GM23338 (cell line): ENCODE data around the gene STK36. TPM values are rescaled to one million over a fixed set of nuclear protein-coding genes. Genes with fewer than 3 reads are reported as not detected.

Source experiments
- ATAC-seq: fragments of 200-7000 bp; cut with Tn5 transposase; 3 replicates; pipeline ENCODE4 v1.9.1; 2020
- DNase-seq: peaks from one replicate; pipeline ENCODE4 v3.0.0-alpha.2; 2015; ENCODE audit warnings: low spot score
- H2AFZ ChIP-seq: fragments of 200-600 bp; sonication (generic); 2 replicates; pipeline ENCODE4 v1.8.0; 2016; ENCODE audit warnings: antibody characterized with exemption, mild to moderate bottlenecking, moderate library complexity
- H3F3A ChIP-seq: fragments of 200-600 bp; sonication (generic); replicated peaks from 2 replicates; pipeline ENCODE4 v1.8.0; 2017; ENCODE audit warnings: antibody characterized with exemption, mixed run types, low read depth
- H3K27ac ChIP-seq: fragments of 200-600 bp; sonication (generic); 2 replicates; pipeline ENCODE4 v1.6.1; 2016; ENCODE audit warnings: low read depth
- H3K27me3 ChIP-seq: fragments of 200-600 bp; sonication (generic); 2 replicates; pipeline ENCODE4 v1.8.0; 2016; ENCODE audit warnings: mild to moderate bottlenecking, mixed run types, moderate library complexity; ENCODE audit not compliant: insufficient read depth
- H3K36me3 ChIP-seq: fragments of 200-600 bp; sonication (generic); 2 replicates; pipeline ENCODE4 v1.8.0; 2016; ENCODE audit warnings: mild to moderate bottlenecking; ENCODE audit not compliant: insufficient read depth
- H3K4me1 ChIP-seq: fragments of 200-600 bp; sonication (generic); 2 replicates; pipeline ENCODE4 v1.8.0; 2016; ENCODE audit warnings: mild to moderate bottlenecking, moderate library complexity; ENCODE audit not compliant: insufficient read depth
- H3K4me2 ChIP-seq: fragments of 200-600 bp; sonication (generic); 2 replicates; pipeline ENCODE4 v1.7.1; 2017; ENCODE audit warnings: mixed run types
- H3K4me3 ChIP-seq: fragments of 200-600 bp; sonication (generic); 2 replicates; pipeline ENCODE4 v1.6.1; 2016; ENCODE audit warnings: mixed run types
- H3K79me2 ChIP-seq: fragments of 200-600 bp; sonication (generic); replicated peaks from 2 replicates; pipeline ENCODE4 v1.8.0; 2017; ENCODE audit warnings: mild to moderate bottlenecking; ENCODE audit not compliant: insufficient read depth
- H3K9me2 ChIP-seq: fragments of 200-600 bp; sonication (generic); 2 replicates; pipeline ENCODE4 v1.8.0; 2017; ENCODE audit not compliant: insufficient read depth
- H4K20me1 ChIP-seq: fragments of 200-600 bp; sonication (generic); replicated peaks from 2 replicates; pipeline ENCODE4 v1.8.0; 2017; ENCODE audit warnings: mild to moderate bottlenecking; ENCODE audit not compliant: insufficient read depth
- H3K27ac Mint-ChIP-seq: 2 replicates; pipeline ENCODE4 v1.8.0; 2020; ENCODE audit warnings: inconsistent platforms, mild to moderate bottlenecking, moderate library complexity, mixed read lengths
- H3K27me3 Mint-ChIP-seq: 3 replicates; pipeline ENCODE4 v1.8.0; 2022; ENCODE audit warnings: low read depth, mild to moderate bottlenecking, moderate library complexity, mixed read lengths, inconsistent platforms; ENCODE audit not compliant: insufficient read depth, poor library complexity
- H3K36me3 Mint-ChIP-seq: 3 replicates; pipeline ENCODE4 v1.8.0; 2021; ENCODE audit warnings: low read depth, mild to moderate bottlenecking, inconsistent platforms, moderate library complexity, mixed read lengths
- H3K4me1 Mint-ChIP-seq: 3 replicates; pipeline ENCODE4 v1.8.0; 2020; ENCODE audit warnings: mild to moderate bottlenecking, inconsistent platforms, mixed read lengths
- H3K4me3 Mint-ChIP-seq: 3 replicates; pipeline ENCODE4 v1.8.0; 2021; ENCODE audit warnings: moderate library complexity, mild to moderate bottlenecking, inconsistent platforms, mixed read lengths
- H3K9me3 Mint-ChIP-seq: 3 replicates; pipeline ENCODE4 v1.8.0; 2020; ENCODE audit warnings: moderate library complexity, mild to moderate bottlenecking, inconsistent platforms, mixed read lengths
- CREB1 ChIP-seq: fragments of 250-450 bp; sonication (Bioruptor Pico); IDR thresholded peaks from 2 replicates; pipeline ENCODE4 v1.5.0; 2020; ENCODE audit warnings: low read depth, mild to moderate bottlenecking, moderate library complexity
- EZH2 ChIP-seq: fragments of 200-600 bp; sonication (generic); IDR thresholded peaks from one replicate; pipeline ENCODE4 v1.8.0; 2017; ENCODE audit warnings: antibody characterized with exemption, mild to moderate bottlenecking, low read depth; ENCODE audit not compliant: unreplicated experiment
- EZH2phosphoT487 ChIP-seq: fragments of 200-600 bp; sonication (generic); IDR thresholded peaks from one replicate; pipeline ENCODE4 v1.8.1; 2018; ENCODE audit warnings: antibody characterized with exemption; ENCODE audit not compliant: unreplicated experiment
- JUNB ChIP-seq: IDR thresholded peaks from one replicate; pipeline ENCODE4 v1.6.1; 2016; ENCODE audit warnings: antibody characterized with exemption; ENCODE audit not compliant: unreplicated experiment
- NANOG ChIP-seq: IDR thresholded peaks from 2 replicates; pipeline ENCODE4 v1.6.1; 2016; ENCODE audit warnings: antibody characterized with exemption, borderline replicate concordance
- POLR2AphosphoS5 ChIP-seq: IDR thresholded peaks from 2 replicates; pipeline ENCODE4 v1.6.1; 2016; ENCODE audit warnings: antibody characterized with exemption, low read depth
- STAT1 ChIP-seq: IDR thresholded peaks from one replicate; pipeline ENCODE4 v1.6.1; 2016; ENCODE audit warnings: antibody characterized with exemption; ENCODE audit not compliant: unreplicated experiment
- ZNF114 ChIP-seq: fragments of 250-450 bp; sonication (Bioruptor Pico); IDR thresholded peaks from 2 replicates; pipeline ENCODE4 v1.5.0; 2020; ENCODE audit warnings: mild to moderate bottlenecking, moderate library complexity
- ZNF331 ChIP-seq: fragments of 250-450 bp; sonication (Bioruptor Pico); IDR thresholded peaks from 2 replicates; pipeline ENCODE4 v1.5.0; 2020; ENCODE audit warnings: low read depth, mild to moderate bottlenecking, moderate library complexity
- polyA plus RNA-seq: library from polyadenylated mRNA; unstranded; fragments of >200 nt; fragmentation: Nextera tagmentation; extraction: Ambion mirVana; gene quantifications from 2 replicates; pipeline ENCODE4 v1.2.1, GENCODE V29; 2016
- total RNA-seq: library from RNA; depleted of rRNA; stranded (reverse); fragments of >200 nt; shearing (Covaris generic); gene quantifications from 2 replicates; pipeline ENCODE4 v1.2.3, GENCODE V29; 2014
- TF ChIP-seq, protein P1 (sequence below), 2 experiments: fragments of 200-600 bp in 1 of 2; sonication (generic) in 1 of 2; conservative IDR thresholded peaks; 2 replicates each; pipeline versions ENCODE4 v1.5.1 to v1.6.1; 2016 to 2017; ENCODE audit warnings: antibody characterized with exemption in 2 of 2, low read depth in 2 of 2, mild to moderate bottlenecking in 2 of 2, moderate library complexity in 1 of 2
- TF ChIP-seq, protein P2 (sequence below): IDR thresholded peaks from 2 replicates; pipeline ENCODE4 v1.6.1; 2016; ENCODE audit warnings: antibody characterized with exemption
- TF ChIP-seq, protein P3 (sequence below): IDR thresholded peaks from one replicate; pipeline ENCODE4 v1.6.1; 2018; ENCODE audit warnings: antibody characterized with exemption; ENCODE audit not compliant: unreplicated experiment
- TF ChIP-seq, protein P4 (sequence below): fragments of 250-450 bp; sonication (Bioruptor Pico); IDR thresholded peaks from 2 replicates; pipeline ENCODE4 v1.5.0; 2020; ENCODE audit warnings: mild to moderate bottlenecking, moderate library complexity

Gene STK36
- total and polyA plus RNA-seq, 2 experiments from 2014 or later, result 21.2 to 26.3 TPM

DNA sequence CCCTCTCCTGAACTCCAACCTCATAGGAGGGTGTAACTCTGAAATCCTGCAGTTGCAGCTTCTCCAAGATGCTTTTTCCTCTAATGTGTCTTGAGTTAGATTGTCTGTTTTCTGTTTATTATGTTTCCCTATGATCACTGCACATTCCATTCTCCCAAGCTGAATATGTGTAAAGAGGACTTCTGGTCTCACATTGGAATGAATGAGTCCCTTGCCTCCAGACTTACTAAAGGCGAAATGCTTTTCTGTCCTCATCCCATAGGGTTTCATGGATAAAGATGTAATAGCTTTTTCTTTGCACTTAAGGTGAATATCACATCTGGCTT lies 74.5 kb downstream of the STK36 start:
- Histone ChIP-seq H3K36me3 (peaks cover 40% of the 10 kb centered on the region), H3K9me2 (no peaks in the 10 kb centered on the region), H3F3A (no peaks in the 10 kb centered on the region), H3K27me3 (no peaks in the 10 kb centered on the region), H3K79me2 (no peaks in the 10 kb centered on the region), H3K27ac (no peak overlapping the region), H3K4me2 (no peak overlapping the region), H4K20me1 (peaks cover 13% of the 10 kb centered on the region), H3K4me3 (no peak overlapping the region), H2AFZ (no peak overlapping the region), H3K4me1 (no peaks in the 10 kb centered on the region)
- Mint-ChIP-seq H3K9me3 (no peaks in the 10 kb centered on the region), H3K36me3 (peaks cover 78% of the 10 kb centered on the region), H3K27ac (no peak overlapping the region), H3K27me3 (no peaks in the 10 kb centered on the region), H3K4me3 (no peak overlapping the region), H3K4me1 (peaks cover 4% of the 10 kb centered on the region; the same call in 1 of the 3 replicates)
- DNase-seq (no peak), ATAC-seq (no peak)
- TF ChIP-seq, protein P1, sequence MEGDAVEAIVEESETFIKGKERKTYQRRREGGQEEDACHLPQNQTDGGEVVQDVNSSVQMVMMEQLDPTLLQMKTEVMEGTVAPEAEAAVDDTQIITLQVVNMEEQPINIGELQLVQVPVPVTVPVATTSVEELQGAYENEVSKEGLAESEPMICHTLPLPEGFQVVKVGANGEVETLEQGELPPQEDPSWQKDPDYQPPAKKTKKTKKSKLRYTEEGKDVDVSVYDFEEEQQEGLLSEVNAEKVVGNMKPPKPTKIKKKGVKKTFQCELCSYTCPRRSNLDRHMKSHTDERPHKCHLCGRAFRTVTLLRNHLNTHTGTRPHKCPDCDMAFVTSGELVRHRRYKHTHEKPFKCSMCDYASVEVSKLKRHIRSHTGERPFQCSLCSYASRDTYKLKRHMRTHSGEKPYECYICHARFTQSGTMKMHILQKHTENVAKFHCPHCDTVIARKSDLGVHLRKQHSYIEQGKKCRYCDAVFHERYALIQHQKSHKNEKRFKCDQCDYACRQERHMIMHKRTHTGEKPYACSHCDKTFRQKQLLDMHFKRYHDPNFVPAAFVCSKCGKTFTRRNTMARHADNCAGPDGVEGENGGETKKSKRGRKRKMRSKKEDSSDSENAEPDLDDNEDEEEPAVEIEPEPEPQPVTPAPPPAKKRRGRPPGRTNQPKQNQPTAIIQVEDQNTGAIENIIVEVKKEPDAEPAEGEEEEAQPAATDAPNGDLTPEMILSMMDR (conservative IDR thresholded peaks at IDR 0.05; ENCODE audit: low read depth in 2 of 2), result no peak
- TF ChIP-seq, protein P2, sequence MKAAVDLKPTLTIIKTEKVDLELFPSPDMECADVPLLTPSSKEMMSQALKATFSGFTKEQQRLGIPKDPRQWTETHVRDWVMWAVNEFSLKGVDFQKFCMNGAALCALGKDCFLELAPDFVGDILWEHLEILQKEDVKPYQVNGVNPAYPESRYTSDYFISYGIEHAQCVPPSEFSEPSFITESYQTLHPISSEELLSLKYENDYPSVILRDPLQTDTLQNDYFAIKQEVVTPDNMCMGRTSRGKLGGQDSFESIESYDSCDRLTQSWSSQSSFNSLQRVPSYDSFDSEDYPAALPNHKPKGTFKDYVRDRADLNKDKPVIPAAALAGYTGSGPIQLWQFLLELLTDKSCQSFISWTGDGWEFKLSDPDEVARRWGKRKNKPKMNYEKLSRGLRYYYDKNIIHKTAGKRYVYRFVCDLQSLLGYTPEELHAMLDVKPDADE, result no peak
- TF ChIP-seq CREB1 (CRISPR knock-in tag), result no peak
- no peak for TF ChIP-seq JUNB
- no peak for TF ChIP-seq ZNF114
- TF ChIP-seq EZH2phosphoT487, result no peak
- no peak for TF ChIP-seq NANOG
- TF ChIP-seq, protein P3, sequence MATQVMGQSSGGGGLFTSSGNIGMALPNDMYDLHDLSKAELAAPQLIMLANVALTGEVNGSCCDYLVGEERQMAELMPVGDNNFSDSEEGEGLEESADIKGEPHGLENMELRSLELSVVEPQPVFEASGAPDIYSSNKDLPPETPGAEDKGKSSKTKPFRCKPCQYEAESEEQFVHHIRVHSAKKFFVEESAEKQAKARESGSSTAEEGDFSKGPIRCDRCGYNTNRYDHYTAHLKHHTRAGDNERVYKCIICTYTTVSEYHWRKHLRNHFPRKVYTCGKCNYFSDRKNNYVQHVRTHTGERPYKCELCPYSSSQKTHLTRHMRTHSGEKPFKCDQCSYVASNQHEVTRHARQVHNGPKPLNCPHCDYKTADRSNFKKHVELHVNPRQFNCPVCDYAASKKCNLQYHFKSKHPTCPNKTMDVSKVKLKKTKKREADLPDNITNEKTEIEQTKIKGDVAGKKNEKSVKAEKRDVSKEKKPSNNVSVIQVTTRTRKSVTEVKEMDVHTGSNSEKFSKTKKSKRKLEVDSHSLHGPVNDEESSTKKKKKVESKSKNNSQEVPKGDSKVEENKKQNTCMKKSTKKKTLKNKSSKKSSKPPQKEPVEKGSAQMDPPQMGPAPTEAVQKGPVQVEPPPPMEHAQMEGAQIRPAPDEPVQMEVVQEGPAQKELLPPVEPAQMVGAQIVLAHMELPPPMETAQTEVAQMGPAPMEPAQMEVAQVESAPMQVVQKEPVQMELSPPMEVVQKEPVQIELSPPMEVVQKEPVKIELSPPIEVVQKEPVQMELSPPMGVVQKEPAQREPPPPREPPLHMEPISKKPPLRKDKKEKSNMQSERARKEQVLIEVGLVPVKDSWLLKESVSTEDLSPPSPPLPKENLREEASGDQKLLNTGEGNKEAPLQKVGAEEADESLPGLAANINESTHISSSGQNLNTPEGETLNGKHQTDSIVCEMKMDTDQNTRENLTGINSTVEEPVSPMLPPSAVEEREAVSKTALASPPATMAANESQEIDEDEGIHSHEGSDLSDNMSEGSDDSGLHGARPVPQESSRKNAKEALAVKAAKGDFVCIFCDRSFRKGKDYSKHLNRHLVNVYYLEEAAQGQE, result no peak
- TF ChIP-seq POLR2AphosphoS5, result no peak
- TF ChIP-seq, protein P4, sequence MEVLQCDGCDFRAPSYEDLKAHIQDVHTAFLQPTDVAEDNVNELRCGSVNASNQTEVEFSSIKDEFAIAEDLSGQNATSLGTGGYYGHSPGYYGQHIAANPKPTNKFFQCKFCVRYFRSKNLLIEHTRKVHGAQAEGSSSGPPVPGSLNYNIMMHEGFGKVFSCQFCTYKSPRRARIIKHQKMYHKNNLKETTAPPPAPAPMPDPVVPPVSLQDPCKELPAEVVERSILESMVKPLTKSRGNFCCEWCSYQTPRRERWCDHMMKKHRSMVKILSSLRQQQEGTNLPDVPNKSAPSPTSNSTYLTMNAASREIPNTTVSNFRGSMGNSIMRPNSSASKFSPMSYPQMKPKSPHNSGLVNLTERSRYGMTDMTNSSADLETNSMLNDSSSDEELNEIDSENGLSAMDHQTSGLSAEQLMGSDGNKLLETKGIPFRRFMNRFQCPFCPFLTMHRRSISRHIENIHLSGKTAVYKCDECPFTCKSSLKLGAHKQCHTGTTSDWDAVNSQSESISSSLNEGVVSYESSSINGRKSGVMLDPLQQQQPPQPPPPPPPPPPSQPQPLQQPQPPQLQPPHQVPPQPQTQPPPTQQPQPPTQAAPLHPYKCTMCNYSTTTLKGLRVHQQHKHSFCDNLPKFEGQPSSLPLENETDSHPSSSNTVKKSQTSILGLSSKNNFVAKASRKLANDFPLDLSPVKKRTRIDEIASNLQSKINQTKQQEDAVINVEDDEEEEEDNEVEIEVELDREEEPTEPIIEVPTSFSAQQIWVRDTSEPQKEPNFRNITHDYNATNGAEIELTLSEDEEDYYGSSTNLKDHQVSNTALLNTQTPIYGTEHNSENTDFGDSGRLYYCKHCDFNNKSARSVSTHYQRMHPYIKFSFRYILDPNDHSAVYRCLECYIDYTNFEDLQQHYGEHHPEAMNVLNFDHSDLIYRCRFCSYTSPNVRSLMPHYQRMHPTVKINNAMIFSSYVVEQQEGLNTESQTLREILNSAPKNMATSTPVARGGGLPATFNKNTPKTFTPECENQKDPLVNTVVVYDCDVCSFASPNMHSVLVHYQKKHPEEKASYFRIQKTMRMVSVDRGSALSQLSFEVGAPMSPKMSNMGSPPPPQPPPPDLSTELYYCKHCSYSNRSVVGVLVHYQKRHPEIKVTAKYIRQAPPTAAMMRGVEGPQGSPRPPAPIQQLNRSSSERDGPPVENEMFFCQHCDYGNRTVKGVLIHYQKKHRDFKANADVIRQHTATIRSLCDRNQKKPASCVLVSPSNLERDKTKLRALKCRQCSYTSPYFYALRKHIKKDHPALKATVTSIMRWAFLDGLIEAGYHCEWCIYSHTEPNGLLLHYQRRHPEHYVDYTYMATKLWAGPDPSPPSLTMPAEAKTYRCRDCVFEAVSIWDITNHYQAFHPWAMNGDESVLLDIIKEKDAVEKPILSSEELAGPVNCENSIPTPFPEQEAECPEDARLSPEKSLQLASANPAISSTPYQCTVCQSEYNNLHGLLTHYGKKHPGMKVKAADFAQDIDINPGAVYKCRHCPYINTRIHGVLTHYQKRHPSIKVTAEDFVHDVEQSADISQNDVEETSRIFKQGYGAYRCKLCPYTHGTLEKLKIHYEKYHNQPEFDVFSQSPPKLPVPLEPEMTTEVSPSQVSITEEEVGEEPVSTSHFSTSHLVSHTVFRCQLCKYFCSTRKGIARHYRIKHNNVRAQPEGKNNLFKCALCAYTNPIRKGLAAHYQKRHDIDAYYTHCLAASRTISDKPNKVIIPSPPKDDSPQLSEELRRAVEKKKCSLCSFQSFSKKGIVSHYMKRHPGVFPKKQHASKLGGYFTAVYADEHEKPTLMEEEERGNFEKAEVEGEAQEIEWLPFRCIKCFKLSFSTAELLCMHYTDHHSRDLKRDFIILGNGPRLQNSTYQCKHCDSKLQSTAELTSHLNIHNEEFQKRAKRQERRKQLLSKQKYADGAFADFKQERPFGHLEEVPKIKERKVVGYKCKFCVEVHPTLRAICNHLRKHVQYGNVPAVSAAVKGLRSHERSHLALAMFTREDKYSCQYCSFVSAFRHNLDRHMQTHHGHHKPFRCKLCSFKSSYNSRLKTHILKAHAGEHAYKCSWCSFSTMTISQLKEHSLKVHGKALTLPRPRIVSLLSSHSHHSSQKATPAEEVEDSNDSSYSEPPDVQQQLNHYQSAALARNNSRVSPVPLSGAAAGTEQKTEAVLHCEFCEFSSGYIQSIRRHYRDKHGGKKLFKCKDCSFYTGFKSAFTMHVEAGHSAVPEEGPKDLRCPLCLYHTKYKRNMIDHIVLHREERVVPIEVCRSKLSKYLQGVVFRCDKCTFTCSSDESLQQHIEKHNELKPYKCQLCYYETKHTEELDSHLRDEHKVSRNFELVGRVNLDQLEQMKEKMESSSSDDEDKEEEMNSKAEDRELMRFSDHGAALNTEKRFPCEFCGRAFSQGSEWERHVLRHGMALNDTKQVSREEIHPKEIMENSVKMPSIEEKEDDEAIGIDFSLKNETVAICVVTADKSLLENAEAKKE (CRISPR knock-in tag), result no peak
- TF ChIP-seq EZH2, result no peak
- TF ChIP-seq STAT1, result no peak
- TF ChIP-seq ZNF331 (CRISPR knock-in tag), result no peak
